Measurements from ENCODE around the gene SLC6A6.

DNA sequence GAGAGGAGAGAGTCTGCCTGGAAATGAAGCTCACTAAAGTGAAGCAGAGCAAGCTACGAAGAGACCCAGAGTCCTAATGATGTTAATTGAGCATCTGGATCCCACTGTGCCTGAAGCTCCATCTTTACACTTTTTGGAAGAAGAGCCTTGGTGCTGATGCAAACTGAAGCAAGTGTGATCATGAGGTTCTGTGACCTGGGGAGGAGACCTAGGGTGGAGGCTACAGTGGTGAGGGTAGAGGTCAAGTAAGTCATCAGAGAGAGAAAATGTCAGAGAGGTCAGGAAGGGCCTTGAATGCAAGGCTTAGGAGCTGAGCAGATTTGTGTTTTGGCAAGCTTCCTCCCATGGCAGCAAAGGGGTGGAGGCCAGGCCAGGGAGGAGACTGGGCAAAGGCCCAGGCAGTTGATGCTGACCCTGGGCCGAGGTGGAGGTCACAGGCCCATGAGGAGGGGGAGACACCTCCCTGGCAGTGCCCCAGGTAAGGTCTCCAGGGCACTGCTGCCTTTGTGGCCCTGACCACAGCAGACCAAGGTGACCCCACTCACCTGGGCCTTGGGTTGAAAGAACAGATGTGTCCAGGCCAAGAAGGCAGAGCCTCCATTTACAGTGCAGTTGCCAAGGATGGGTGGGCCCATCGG, 136.2 kb downstream of the SLC6A6 start:
- TF ChIP-seq, protein P1, sequence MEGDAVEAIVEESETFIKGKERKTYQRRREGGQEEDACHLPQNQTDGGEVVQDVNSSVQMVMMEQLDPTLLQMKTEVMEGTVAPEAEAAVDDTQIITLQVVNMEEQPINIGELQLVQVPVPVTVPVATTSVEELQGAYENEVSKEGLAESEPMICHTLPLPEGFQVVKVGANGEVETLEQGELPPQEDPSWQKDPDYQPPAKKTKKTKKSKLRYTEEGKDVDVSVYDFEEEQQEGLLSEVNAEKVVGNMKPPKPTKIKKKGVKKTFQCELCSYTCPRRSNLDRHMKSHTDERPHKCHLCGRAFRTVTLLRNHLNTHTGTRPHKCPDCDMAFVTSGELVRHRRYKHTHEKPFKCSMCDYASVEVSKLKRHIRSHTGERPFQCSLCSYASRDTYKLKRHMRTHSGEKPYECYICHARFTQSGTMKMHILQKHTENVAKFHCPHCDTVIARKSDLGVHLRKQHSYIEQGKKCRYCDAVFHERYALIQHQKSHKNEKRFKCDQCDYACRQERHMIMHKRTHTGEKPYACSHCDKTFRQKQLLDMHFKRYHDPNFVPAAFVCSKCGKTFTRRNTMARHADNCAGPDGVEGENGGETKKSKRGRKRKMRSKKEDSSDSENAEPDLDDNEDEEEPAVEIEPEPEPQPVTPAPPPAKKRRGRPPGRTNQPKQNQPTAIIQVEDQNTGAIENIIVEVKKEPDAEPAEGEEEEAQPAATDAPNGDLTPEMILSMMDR (IDR thresholded peaks at IDR 0.05): no peak
- TF ChIP-seq EZH2 (IDR thresholded peaks at IDR 0.05) (no peak), EZH2phosphoT487 (IDR thresholded peaks at IDR 0.05) (no peak)

Measured in neural progenitor cell (in vitro differentiated cells).